Measurements from ENCODE around the gene CSGALNACT2.

GRCh38 chr10:43210556-43210955, 72.3 kb downstream of the CSGALNACT2 start:
- TF ChIP-seq EGR1 (IDR thresholded peaks at IDR 0.05) = no peak
- TF ChIP-seq YY1 (IDR thresholded peaks at IDR 0.05; ENCODE audit: low read depth) = no peak
- TF ChIP-seq TAF1 (IDR thresholded peaks at IDR 0.05; ENCODE audit: low read depth) = no peak
- no peak for TF ChIP-seq EP300 (IDR thresholded peaks at IDR 0.05; ENCODE audit: borderline replicate concordance)
- no peak for TF ChIP-seq REST (IDR thresholded peaks at IDR 0.05; ENCODE audit: low read depth)
- TF ChIP-seq RAD21 (IDR thresholded peaks at IDR 0.05; ENCODE audit: low read depth) = no peak
